ENCODE measurements around the gene CENPV. TPM values are rescaled to one million over a fixed set of nuclear protein-coding genes. Genes with fewer than 3 reads are reported as not detected.

The CENPV gene
- total RNA-seq, 2 donors from 2014 or later = 109 to 202 TPM

DNA sequence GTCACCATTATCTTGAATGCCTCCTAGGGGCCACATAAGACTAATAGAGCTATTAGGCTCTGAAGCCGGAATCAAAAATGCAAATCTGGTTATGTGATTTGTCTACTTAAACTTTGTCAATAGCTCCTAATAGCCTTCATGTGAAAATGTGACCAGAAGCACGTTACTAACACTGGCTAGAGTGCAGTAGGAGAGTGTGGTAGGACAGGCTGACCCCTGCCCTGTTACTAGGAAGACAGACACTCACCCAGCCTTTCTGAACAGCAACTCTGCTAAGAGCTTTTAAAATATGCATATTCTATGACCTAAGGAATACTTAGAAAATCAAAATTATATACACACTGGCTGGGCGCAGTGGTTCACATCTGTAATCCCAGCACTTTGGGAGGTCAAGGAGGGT, 26.3 kb downstream of the CENPV start:
- Histone ChIP-seq H3K27me3 (ENCODE audit: control insufficient read depth, insufficient read depth, low read length, poor library complexity, severe bottlenecking) (no peaks in the 10 kb centered on the region), H3K36me3 (ENCODE audit: control insufficient read depth, insufficient read depth, low read length) (peaks cover 13% of the 10 kb centered on the region), H3K9me3 (ENCODE audit: control insufficient read depth, low read length) (no peaks in the 10 kb centered on the region), H3K4me3 (ENCODE audit: low read length) (no peak overlapping the region), H3K27ac (ENCODE audit: low read depth, low read length) (no peak overlapping the region), H3K9ac (ENCODE audit: extremely low read depth, low read length, poor library complexity, severe bottlenecking) (no peak overlapping the region), H3K4me1 (ENCODE audit: control insufficient read depth, insufficient read depth, low read length) (no peaks in the 10 kb centered on the region)
- H3K4me1 Mint-ChIP-seq = peaks cover 1% of the 10 kb centered on the region
- TF ChIP-seq, protein P1, sequence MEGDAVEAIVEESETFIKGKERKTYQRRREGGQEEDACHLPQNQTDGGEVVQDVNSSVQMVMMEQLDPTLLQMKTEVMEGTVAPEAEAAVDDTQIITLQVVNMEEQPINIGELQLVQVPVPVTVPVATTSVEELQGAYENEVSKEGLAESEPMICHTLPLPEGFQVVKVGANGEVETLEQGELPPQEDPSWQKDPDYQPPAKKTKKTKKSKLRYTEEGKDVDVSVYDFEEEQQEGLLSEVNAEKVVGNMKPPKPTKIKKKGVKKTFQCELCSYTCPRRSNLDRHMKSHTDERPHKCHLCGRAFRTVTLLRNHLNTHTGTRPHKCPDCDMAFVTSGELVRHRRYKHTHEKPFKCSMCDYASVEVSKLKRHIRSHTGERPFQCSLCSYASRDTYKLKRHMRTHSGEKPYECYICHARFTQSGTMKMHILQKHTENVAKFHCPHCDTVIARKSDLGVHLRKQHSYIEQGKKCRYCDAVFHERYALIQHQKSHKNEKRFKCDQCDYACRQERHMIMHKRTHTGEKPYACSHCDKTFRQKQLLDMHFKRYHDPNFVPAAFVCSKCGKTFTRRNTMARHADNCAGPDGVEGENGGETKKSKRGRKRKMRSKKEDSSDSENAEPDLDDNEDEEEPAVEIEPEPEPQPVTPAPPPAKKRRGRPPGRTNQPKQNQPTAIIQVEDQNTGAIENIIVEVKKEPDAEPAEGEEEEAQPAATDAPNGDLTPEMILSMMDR (conservative IDR thresholded peaks at IDR 0.05) = no peak
- H3K4me3 Mint-ChIP-seq = no peak overlapping the region
- no peak for DNase-seq
- no peaks in the 10 kb centered on the region for H3K27me3 Mint-ChIP-seq (ENCODE audit: insufficient read depth)
- no peak overlapping the region for H3K27ac Mint-ChIP-seq
- H3K9me3 Mint-ChIP-seq = peaks cover 3% of the 10 kb centered on the region
- H3K36me3 Mint-ChIP-seq (ENCODE audit: low read depth) = peaks cover 20% of the 10 kb centered on the region
- WGBS, 2 experiments (ENCODE audit: insufficient coverage in 1 of 2, insufficient read length in 1 of 2) = 98 to 100% methylated on average over 2 to 3 of the region's 3 CpGs

- H3K36me3 Mint-ChIP-seq (ENCODE audit: low read depth) = peaks cover 20% of the 10 kb centered on the region
- 96 to 100% methylated on average over 1 of the region's 1 CpG for WGBS, 2 experiments (ENCODE audit: insufficient coverage in 1 of 2, insufficient read length in 1 of 2)
- peaks cover 3% of the 10 kb centered on the region for H3K9me3 Mint-ChIP-seq
- Histone ChIP-seq H3K36me3 (ENCODE audit: control insufficient read depth, insufficient read depth, low read length) (peaks cover 13% of the 10 kb centered on the region), H3K9me3 (ENCODE audit: control insufficient read depth, low read length) (no peaks in the 10 kb centered on the region), H3K4me1 (ENCODE audit: control insufficient read depth, insufficient read depth, low read length) (no peaks in the 10 kb centered on the region), H3K27me3 (ENCODE audit: control insufficient read depth, insufficient read depth, low read length, poor library complexity, severe bottlenecking) (no peaks in the 10 kb centered on the region), H3K4me3 (ENCODE audit: low read length) (no peak overlapping the region), H3K9ac (ENCODE audit: extremely low read depth, low read length, poor library complexity, severe bottlenecking) (no peak overlapping the region), H3K27ac (ENCODE audit: low read depth, low read length) (no peak overlapping the region)
- H3K4me3 Mint-ChIP-seq = no peak overlapping the region
- no peak overlapping the region for H3K27ac Mint-ChIP-seq
- TF ChIP-seq, protein P1 (conservative IDR thresholded peaks at IDR 0.05) = no peak
- DNase-seq = no peak
- no peaks in the 10 kb centered on the region for H3K27me3 Mint-ChIP-seq (ENCODE audit: insufficient read depth)
- H3K4me1 Mint-ChIP-seq = peaks cover 1% of the 10 kb centered on the region
These were observed 27.3 kb downstream of the CENPV start for GRCh38 chr17:16325964-16326363.

- Histone ChIP-seq H3K9ac (ENCODE audit: extremely low read depth, low read length, poor library complexity, severe bottlenecking) (no peak overlapping the region), H3K4me3 (ENCODE audit: low read length) (no peak overlapping the region), H3K27ac (ENCODE audit: low read depth, low read length) (no peak overlapping the region), H3K27me3 (ENCODE audit: control insufficient read depth, insufficient read depth, low read length, poor library complexity, severe bottlenecking) (no peaks in the 10 kb centered on the region), H3K4me1 (ENCODE audit: control insufficient read depth, insufficient read depth, low read length) (no peaks in the 10 kb centered on the region), H3K36me3 (ENCODE audit: control insufficient read depth, insufficient read depth, low read length) (peaks cover 14% of the 10 kb centered on the region), H3K9me3 (ENCODE audit: control insufficient read depth, low read length) (no peaks in the 10 kb centered on the region)
- Mint-ChIP-seq H3K4me1 (no peaks in the 10 kb centered on the region), H3K27ac (no peak overlapping the region), H3K9me3 (no peaks in the 10 kb centered on the region), H3K4me3 (no peak overlapping the region), H3K27me3 (ENCODE audit: insufficient read depth) (no peaks in the 10 kb centered on the region), H3K36me3 (ENCODE audit: low read depth) (peaks cover 24% of the 10 kb centered on the region)
- 94 to 97% methylated on average over 3 of the region's 3 CpGs for WGBS, 2 experiments (ENCODE audit: insufficient coverage in 1 of 2, insufficient read length in 1 of 2)
- TF ChIP-seq, protein P1 (conservative IDR thresholded peaks at IDR 0.05) = no peak
- no peak for DNase-seq
These were observed 30.6 kb downstream of the CENPV start for GRCh38 chr17:16322636-16323035.

Measured in endodermal cell (in vitro differentiated cells).